ENCODE data around the gene CDH12. TPM values are rescaled to one million over a fixed set of nuclear protein-coding genes. Genes with fewer than 3 reads are reported as not detected.

The CDH12 gene
- total RNA-seq, 1 donor from 2014 or later, result 0.26 TPM

DNA sequence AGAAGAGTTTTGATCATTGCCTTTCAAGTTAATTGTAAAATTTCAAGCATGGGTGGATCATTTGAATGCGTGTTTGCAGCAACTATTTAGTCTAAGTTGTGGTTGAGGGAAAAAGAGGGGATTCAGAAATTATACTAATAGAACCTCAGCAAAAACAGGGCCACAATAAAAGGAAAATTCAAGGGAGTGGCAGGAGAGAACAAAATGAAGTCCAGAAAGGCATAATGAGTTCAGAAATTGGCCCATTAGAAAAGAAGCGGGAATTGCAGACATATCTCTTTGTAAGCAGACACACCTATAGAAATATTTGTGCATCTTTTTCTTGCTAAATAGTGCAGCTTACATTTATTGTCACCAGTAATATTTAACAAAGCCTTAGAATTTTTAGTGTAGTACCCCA lies 960.0 kb downstream of the CDH12 start:
- H3K36me3 Mint-ChIP-seq (ENCODE audit: low read depth, unreplicated experiment), result no peaks in the 10 kb centered on the region
- no peak for DNase-seq (ENCODE audit: low spot score)
- peaks cover 2% of the 10 kb centered on the region for H3K27me3 Mint-ChIP-seq (ENCODE audit: unreplicated experiment)
- no peaks in the 10 kb centered on the region for H3K9me3 Mint-ChIP-seq (ENCODE audit: unreplicated experiment)
- TF ChIP-seq, protein P1, sequence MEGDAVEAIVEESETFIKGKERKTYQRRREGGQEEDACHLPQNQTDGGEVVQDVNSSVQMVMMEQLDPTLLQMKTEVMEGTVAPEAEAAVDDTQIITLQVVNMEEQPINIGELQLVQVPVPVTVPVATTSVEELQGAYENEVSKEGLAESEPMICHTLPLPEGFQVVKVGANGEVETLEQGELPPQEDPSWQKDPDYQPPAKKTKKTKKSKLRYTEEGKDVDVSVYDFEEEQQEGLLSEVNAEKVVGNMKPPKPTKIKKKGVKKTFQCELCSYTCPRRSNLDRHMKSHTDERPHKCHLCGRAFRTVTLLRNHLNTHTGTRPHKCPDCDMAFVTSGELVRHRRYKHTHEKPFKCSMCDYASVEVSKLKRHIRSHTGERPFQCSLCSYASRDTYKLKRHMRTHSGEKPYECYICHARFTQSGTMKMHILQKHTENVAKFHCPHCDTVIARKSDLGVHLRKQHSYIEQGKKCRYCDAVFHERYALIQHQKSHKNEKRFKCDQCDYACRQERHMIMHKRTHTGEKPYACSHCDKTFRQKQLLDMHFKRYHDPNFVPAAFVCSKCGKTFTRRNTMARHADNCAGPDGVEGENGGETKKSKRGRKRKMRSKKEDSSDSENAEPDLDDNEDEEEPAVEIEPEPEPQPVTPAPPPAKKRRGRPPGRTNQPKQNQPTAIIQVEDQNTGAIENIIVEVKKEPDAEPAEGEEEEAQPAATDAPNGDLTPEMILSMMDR (IDR thresholded peaks at IDR 0.05; ENCODE audit: unreplicated experiment), result no peak
- H3K27ac Mint-ChIP-seq (ENCODE audit: unreplicated experiment), result no peak overlapping the region
- no peak overlapping the region for H3K4me3 Mint-ChIP-seq (ENCODE audit: unreplicated experiment)
- peaks cover 29% of the 10 kb centered on the region for H3K4me1 Mint-ChIP-seq (ENCODE audit: unreplicated experiment)

DNA sequence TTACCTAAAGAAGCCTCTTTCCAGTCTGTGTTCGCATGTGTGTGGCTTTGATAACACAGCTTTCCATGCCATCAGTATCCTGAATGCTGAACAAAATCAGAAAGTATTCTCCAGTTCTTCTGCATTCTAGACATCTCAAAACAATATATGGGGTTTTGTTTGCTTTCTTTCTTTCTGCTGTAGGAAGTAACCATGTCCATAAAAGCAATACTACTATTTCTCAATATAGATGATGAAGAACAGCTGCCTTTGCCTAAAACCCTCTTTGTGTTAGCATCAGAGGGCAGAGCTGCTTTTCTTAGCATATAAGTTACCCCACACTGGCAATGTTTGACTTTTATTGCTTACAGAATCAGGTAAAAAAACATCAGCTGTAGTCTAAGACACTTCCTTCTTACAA lies 963.6 kb downstream of the CDH12 start:
- Mint-ChIP-seq H3K4me3 (ENCODE audit: unreplicated experiment) (no peak overlapping the region), H3K4me1 (ENCODE audit: unreplicated experiment) (peaks cover 29% of the 10 kb centered on the region), H3K36me3 (ENCODE audit: low read depth, unreplicated experiment) (no peaks in the 10 kb centered on the region), H3K27ac (ENCODE audit: unreplicated experiment) (no peak overlapping the region), H3K9me3 (ENCODE audit: unreplicated experiment) (no peaks in the 10 kb centered on the region), H3K27me3 (ENCODE audit: unreplicated experiment) (peaks cover 3% of the 10 kb centered on the region)
- no peak for DNase-seq (ENCODE audit: low spot score)
- TF ChIP-seq, protein P1 (IDR thresholded peaks at IDR 0.05; ENCODE audit: unreplicated experiment), result no peak

DNA sequence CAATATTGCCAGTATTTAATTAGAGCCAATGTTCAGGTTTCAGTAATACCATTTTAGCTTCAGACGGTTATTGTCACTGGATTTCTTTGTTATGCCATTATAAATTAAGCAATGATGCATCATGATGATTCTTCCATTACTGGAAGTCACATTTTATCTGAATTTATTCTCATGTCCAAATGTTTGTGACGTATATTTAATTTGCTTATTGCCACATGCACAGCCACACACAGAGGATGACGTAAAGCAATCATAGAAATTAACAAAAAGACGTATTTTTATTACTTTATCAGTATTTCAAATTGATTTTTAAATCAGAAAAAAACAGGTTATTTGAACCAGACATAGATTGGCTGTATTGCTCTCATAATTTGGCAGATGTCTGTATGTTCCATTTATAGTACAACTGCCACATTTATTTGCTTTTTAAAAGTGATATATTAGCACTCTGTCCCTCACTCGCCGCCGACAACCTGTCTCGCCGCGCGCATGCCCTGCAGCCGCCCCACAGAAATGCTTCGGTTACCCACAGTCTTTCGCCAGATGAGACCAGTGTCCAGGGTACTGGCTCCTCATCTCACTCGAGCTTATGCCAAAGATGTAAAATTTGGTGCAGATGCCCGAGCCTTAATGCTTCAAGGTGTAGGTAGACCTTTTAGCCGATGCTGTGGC lies 970.9 kb downstream of the CDH12 start:
- Mint-ChIP-seq H3K27me3 (ENCODE audit: unreplicated experiment) (peaks cover 2% of the 10 kb centered on the region), H3K4me1 (ENCODE audit: unreplicated experiment) (no peaks in the 10 kb centered on the region), H3K36me3 (ENCODE audit: low read depth, unreplicated experiment) (no peaks in the 10 kb centered on the region), H3K9me3 (ENCODE audit: unreplicated experiment) (no peaks in the 10 kb centered on the region), H3K4me3 (ENCODE audit: unreplicated experiment) (no peak overlapping the region), H3K27ac (ENCODE audit: unreplicated experiment) (no peak overlapping the region)
- TF ChIP-seq, protein P1 (IDR thresholded peaks at IDR 0.05; ENCODE audit: unreplicated experiment), result no peak
- DNase-seq (ENCODE audit: low spot score), result no peak

DNA sequence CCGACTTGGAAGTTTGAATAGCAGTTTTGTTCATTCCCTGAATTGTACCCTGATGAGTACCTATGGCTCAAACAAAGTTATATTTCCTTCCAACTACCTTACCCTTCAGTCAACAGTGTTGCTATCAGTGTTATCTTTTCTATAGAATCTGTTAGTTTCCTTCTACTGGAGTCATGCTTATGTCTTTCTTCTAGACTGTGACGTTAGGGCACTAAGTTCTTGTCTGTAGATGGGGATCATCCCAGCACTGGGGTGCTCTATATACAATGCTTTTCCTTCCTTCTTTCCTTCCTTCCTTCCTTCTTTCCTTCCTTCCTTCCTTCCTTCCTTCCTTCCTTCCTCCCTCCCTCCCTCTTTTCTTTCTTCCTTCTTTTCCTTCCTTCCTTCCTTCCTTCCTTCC lies 973.0 kb downstream of the CDH12 start:
- no peak for DNase-seq (ENCODE audit: low spot score)
- H3K36me3 Mint-ChIP-seq (ENCODE audit: low read depth, unreplicated experiment), result no peaks in the 10 kb centered on the region
- H3K27me3 Mint-ChIP-seq (ENCODE audit: unreplicated experiment), result peaks cover 2% of the 10 kb centered on the region
- no peak overlapping the region for H3K27ac Mint-ChIP-seq (ENCODE audit: unreplicated experiment)
- no peaks in the 10 kb centered on the region for H3K4me1 Mint-ChIP-seq (ENCODE audit: unreplicated experiment)
- TF ChIP-seq, protein P1 (IDR thresholded peaks at IDR 0.05; ENCODE audit: unreplicated experiment), result no peak
- H3K9me3 Mint-ChIP-seq (ENCODE audit: unreplicated experiment), result no peaks in the 10 kb centered on the region
- no peak overlapping the region for H3K4me3 Mint-ChIP-seq (ENCODE audit: unreplicated experiment)

DNA sequence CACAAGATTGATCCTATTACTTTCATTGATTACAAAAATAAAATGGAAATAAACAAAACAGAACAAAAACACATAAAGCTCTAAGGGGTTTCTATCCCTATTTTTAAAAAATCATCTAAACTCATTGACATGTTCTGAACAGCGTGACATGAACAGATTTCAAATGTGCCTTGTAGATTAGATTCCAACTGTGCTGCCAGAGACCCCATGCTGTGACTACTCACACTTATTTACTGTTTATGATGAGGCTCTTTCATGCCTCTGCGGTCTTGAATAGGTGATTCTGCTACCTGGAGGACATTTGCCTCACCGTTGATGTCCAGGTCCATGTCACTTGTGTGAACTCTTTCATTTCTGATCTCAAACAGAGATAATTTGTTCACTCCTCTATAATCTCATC lies 990.2 kb downstream of the CDH12 start:
- Mint-ChIP-seq H3K4me1 (ENCODE audit: unreplicated experiment) (no peaks in the 10 kb centered on the region), H3K27ac (ENCODE audit: unreplicated experiment) (no peak overlapping the region), H3K4me3 (ENCODE audit: unreplicated experiment) (no peak overlapping the region), H3K27me3 (ENCODE audit: unreplicated experiment) (peaks cover 1% of the 10 kb centered on the region), H3K36me3 (ENCODE audit: low read depth, unreplicated experiment) (no peaks in the 10 kb centered on the region), H3K9me3 (ENCODE audit: unreplicated experiment) (no peaks in the 10 kb centered on the region)
- DNase-seq (ENCODE audit: low spot score), result no peak
- TF ChIP-seq, protein P1 (IDR thresholded peaks at IDR 0.05; ENCODE audit: unreplicated experiment), result no peak

Data from endothelial cell (in vitro differentiated cells).